ENCODE measurements around the gene SCYL1. TPM values are rescaled to one million over a fixed set of nuclear protein-coding genes. Genes with fewer than 3 reads are reported as not detected.

Gene SCYL1
- total RNA-seq, 4 donors from 2014 or later, result 109 to 128 (median 112) TPM

DNA sequence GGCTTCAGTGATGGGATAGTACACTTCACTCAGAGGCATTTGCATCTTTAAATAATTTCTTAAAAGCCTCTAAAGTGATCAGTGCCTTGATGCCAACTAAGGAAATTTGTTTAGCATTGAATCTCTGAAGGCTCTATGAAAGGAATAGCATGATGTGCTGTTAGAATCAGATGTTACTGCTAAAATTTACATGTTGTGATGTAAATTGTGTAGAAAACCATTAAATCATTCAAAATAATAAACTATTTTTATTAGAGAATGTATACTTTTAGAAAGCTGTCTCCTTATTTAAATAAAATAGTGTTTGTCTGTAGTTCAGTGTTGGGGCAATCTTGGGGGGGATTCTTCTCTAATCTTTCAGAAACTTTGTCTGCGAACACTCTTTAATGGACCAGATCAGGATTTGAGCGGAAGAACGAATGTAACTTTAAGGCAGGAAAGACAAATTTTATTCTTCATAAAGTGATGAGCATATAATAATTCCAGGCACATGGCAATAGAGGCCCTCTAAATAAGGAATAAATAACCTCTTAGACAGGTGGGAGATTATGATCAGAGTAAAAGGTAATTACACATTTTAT is 21.4 kb upstream of the SCYL1 start:
- Histone ChIP-seq H3K36me3 (peaks cover 17 to 61% (median 36%) of the 10 kb centered on the region in 3 donors), H3K27ac (peak overlapping the region; percentile 93 to 99 (median 94)), H3K9me3 (no peaks in the 10 kb centered on the region), H3K27me3 (no peaks in the 10 kb centered on the region), H3K4me1 (peaks cover 0 to 28% (median 23%) of the 10 kb centered on the region in 4 donors), H3K4me3 (peak overlapping the region; percentile 63 to 76 (median 70))
- WGBS, 2 donors, result 0% methylated on average over 3 of the region's 3 CpGs
- TF ChIP-seq POLR2A (IDR thresholded peaks at IDR 0.05) (peak in 1 of 2 donors; percentile 60), EP300 (IDR thresholded peaks at IDR 0.05) (no peak)
- DNase-seq (ENCODE audit: low spot score in 2 of 2), result no peak

DNA sequence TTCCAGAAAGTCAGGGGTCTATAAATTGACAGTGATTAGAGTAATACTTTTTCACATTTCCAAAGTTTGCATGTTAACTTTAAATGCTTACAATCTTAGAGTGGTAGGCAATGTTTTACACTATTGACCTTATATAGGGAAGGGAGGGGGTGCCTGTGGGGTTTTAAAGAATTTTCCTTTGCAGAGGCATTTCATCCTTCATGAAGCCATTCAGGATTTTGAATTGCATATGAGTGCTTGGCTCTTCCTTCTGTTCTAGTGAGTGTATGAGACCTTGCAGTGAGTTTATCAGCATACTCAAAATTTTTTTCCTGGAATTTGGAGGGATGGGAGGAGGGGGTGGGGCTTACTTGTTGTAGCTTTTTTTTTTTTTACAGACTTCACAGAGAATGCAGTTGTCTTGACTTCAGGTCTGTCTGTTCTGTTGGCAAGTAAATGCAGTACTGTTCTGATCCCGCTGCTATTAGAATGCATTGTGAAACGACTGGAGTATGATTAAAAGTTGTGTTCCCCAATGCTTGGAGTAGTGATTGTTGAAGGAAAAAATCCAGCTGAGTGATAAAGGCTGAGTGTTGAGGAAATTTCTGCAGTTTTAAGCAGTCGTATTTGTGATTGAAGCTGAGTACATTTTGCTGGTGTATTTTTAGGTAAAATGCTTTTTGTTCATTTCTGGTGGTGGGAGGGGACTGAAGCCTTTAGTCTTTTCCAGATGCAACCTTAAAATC is 20.8 kb upstream of the SCYL1 start:
- peaks cover 17 to 61% (median 36%) of the 10 kb centered on the region in 3 donors for H3K36me3 ChIP-seq
- 0% methylated on average over 3 of the region's 3 CpGs for WGBS, 2 donors

DNA sequence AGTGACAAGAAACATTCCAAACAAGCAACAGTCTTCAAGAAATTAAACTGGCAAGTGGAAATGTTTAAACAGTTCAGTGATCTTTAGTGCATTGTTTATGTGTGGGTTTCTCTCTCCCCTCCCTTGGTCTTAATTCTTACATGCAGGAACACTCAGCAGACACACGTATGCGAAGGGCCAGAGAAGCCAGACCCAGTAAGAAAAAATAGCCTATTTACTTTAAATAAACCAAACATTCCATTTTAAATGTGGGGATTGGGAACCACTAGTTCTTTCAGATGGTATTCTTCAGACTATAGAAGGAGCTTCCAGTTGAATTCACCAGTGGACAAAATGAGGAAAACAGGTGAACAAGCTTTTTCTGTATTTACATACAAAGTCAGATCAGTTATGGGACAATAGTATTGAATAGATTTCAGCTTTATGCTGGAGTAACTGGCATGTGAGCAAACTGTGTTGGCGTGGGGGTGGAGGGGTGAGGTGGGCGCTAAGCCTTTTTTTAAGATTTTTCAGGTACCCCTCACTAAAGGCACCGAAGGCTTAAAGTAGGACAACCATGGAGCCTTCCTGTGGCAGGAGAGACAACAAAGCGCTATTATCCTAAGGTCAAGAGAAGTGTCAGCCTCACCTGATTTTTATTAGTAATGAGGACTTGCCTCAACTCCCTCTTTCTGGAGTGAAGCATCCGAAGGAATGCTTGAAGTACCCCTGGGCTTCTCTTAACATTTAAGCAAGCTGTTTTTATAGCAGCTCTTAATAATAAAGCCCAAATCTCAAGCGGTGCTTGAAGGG is 20.0 kb upstream of the SCYL1 start:
- Histone ChIP-seq H3K4me3 (peak overlapping the region; percentile 63 to 76 (median 70)), H3K27me3 (no peaks in the 10 kb centered on the region), H3K9me3 (no peaks in the 10 kb centered on the region), H3K4me1 (peaks cover 0 to 36% (median 25%) of the 10 kb centered on the region in 4 donors), H3K36me3 (peaks cover 17 to 61% (median 36%) of the 10 kb centered on the region in 3 donors), H3K27ac (peak overlapping the region; percentile 93 to 99 (median 94))
- WGBS, 2 donors, result 5 to 9% methylated on average over 8 of the region's 8 CpGs
- DNase-seq (ENCODE audit: low spot score in 2 of 2), result no peak
- TF ChIP-seq, protein P1, sequence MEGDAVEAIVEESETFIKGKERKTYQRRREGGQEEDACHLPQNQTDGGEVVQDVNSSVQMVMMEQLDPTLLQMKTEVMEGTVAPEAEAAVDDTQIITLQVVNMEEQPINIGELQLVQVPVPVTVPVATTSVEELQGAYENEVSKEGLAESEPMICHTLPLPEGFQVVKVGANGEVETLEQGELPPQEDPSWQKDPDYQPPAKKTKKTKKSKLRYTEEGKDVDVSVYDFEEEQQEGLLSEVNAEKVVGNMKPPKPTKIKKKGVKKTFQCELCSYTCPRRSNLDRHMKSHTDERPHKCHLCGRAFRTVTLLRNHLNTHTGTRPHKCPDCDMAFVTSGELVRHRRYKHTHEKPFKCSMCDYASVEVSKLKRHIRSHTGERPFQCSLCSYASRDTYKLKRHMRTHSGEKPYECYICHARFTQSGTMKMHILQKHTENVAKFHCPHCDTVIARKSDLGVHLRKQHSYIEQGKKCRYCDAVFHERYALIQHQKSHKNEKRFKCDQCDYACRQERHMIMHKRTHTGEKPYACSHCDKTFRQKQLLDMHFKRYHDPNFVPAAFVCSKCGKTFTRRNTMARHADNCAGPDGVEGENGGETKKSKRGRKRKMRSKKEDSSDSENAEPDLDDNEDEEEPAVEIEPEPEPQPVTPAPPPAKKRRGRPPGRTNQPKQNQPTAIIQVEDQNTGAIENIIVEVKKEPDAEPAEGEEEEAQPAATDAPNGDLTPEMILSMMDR (IDR thresholded peaks at IDR 0.05), result no peak
- TF ChIP-seq POLR2A (IDR thresholded peaks at IDR 0.05), result peak; percentile 21 to 31
- TF ChIP-seq EP300 (IDR thresholded peaks at IDR 0.05), result peak in 1 of 2 donors; percentile 53

More for the DNA sequence above, 20.8 kb upstream of the SCYL1 start:
- peaks cover 0 to 34% (median 25%) of the 10 kb centered on the region in 4 donors for H3K4me1 ChIP-seq
- TF ChIP-seq POLR2A (IDR thresholded peaks at IDR 0.05), result peak; percentile 3 to 34
- TF ChIP-seq, protein P1 (IDR thresholded peaks at IDR 0.05), result no peak
- peak in 1 of 2 donors; percentile 91 for TF ChIP-seq EP300 (IDR thresholded peaks at IDR 0.05)
- peak overlapping the region; percentile 93 to 99 (median 94) for H3K27ac ChIP-seq
- peak in 1 of 2 donors; percentile 48 for DNase-seq (ENCODE audit: low spot score in 2 of 2)
- H3K9me3 ChIP-seq, result no peaks in the 10 kb centered on the region
- H3K4me3 ChIP-seq, result peak overlapping the region; percentile 63 to 76 (median 70)
- no peaks in the 10 kb centered on the region for H3K27me3 ChIP-seq

DNA sequence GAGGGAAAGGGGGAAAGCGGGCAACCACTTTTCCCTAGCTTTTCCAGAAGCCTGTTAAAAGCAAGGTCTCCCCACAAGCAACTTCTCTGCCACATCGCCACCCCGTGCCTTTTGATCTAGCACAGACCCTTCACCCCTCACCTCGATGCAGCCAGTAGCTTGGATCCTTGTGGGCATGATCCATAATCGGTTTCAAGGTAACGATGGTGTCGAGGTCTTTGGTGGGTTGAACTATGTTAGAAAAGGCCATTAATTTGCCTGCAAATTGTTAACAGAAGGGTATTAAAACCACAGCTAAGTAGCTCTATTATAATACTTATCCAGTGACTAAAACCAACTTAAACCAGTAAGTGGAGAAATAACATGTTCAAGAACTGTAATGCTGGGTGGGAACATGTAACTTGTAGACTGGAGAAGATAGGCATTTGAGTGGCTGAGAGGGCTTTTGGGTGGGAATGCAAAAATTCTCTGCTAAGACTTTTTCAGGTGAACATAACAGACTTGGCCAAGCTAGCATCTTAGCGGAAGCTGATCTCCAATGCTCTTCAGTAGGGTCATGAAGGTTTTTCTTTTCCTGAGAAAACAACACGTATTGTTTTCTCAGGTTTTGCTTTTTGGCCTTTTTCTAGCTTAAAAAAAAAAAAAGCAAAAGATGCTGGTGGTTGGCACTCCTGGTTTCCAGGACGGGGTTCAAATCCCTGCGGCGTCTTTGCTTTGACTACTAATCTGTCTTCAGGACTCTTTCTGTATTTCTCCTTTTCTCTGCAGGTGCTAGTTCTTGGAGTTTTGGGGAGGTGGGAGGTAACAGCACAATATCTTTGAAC is 19.2 kb upstream of the SCYL1 start:
- TF ChIP-seq POLR2A (IDR thresholded peaks at IDR 0.05) (peak in 1 of 2 donors; percentile 53), EP300 (IDR thresholded peaks at IDR 0.05) (peak in 1 of 2 donors; percentile 98)
- TF ChIP-seq, protein P1 (IDR thresholded peaks at IDR 0.05), result no peak
- Histone ChIP-seq H3K27ac (peak overlapping the region; percentile 93 to 99 (median 94)), H3K4me3 (peak overlapping the region; percentile 63 to 76 (median 70)), H3K4me1 (peaks cover 0 to 41% (median 25%) of the 10 kb centered on the region in 4 donors), H3K36me3 (peaks cover 17 to 61% (median 36%) of the 10 kb centered on the region in 3 donors), H3K9me3 (no peaks in the 10 kb centered on the region), H3K27me3 (no peaks in the 10 kb centered on the region)
- peak in 1 of 2 donors; percentile 41 for DNase-seq (ENCODE audit: low spot score in 2 of 2)
- WGBS, 2 donors, result 8 to 16% methylated on average over 12 of the region's 12 CpGs

Data from tibial nerve (tissue), 4 donors.